ENCODE data around the gene NPY4R.

GRCh38 chr10:46515366-46515765 is 49.6 kb upstream of the NPY4R start:
- TF ChIP-seq CTCF (conservative IDR thresholded peaks at IDR 0.05; ENCODE audit: low read length) (no peak), EZH2phosphoT487 (IDR thresholded peaks at IDR 0.05; ENCODE audit: borderline replicate concordance) (no peak)

Measured in Loucy (cell line).